Stimulated activated naive CD8-positive, alpha-beta T cell treated with anti-CD3 and anti-CD28 coated beads, Interleukin-15, amount 100 ng/mL, for 72 hours (primary cell): ENCODE data around the gene EIF2S2.
A peak's percentile ranks its signal among the peaks of the same experiment; 100 is the strongest.

Experiments
- ATAC-seq: fragments of 150-1000 bp; cut with Tn5 transposase; 2 replicates; pipeline ENCODE4 v1.10.0; 2021; ENCODE audit warnings: mild to moderate bottlenecking, moderate library complexity
- DNase-seq, 2 donors: peaks; one replicate each; pipeline ENCODE4 v3.0.0; 2021 to 2022
- H3K27ac Mint-ChIP-seq, 2 donors: one replicate each; pipeline ENCODE4 v1.8.0; 2022; ENCODE audit warnings: mild to moderate bottlenecking in 2 of 2, mixed read lengths in 2 of 2, moderate library complexity in 2 of 2
- H3K27me3 Mint-ChIP-seq: one replicate; pipeline ENCODE4 v1.8.0; 2022; ENCODE audit warnings: mixed read lengths
- H3K4me1 Mint-ChIP-seq: one replicate; pipeline ENCODE4 v1.8.0; 2022; ENCODE audit warnings: mild to moderate bottlenecking, mixed read lengths
- H3K4me3 Mint-ChIP-seq, 2 donors: one replicate each; pipeline ENCODE4 v1.8.0; 2022; ENCODE audit warnings: mild to moderate bottlenecking in 2 of 2, mixed read lengths in 2 of 2, moderate library complexity in 1 of 2
- H3K9me3 Mint-ChIP-seq, 2 donors: one replicate each; pipeline ENCODE4 v1.8.0; 2022; ENCODE audit warnings: mixed read lengths in 2 of 2

EIF2S2 gene

DNA sequence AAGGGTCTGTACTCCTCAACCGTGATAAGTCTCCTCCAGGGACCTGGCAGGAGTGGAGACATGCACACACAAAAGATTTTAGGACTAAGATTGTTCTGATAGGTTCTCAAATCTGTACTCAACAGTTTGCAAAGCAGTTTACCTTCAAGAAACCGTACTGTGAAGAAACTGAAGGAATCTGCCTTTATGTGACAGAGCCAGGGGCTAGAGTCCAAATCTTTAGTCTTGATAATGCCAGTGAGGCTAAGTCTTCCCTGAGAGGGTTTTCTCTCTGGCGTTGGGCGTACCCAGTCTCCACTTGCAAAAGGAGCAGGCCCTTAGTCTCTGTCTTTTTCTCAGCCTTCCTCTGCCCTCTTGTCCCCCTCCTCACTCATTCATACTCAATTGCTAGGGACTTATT is 70.8 kb downstream of the EIF2S2 start:
- no peaks in the 10 kb centered on the region for H3K9me3 Mint-ChIP-seq
- no peak overlapping the region for H3K4me3 Mint-ChIP-seq
- H3K27me3 Mint-ChIP-seq: no peaks in the 10 kb centered on the region
- DNase-seq (no peak), ATAC-seq (no peak)
- H3K27ac Mint-ChIP-seq: peak overlapping the region in 1 of 2 donors; percentile 30
- peaks cover 76% of the 10 kb centered on the region for H3K4me1 Mint-ChIP-seq

DNA sequence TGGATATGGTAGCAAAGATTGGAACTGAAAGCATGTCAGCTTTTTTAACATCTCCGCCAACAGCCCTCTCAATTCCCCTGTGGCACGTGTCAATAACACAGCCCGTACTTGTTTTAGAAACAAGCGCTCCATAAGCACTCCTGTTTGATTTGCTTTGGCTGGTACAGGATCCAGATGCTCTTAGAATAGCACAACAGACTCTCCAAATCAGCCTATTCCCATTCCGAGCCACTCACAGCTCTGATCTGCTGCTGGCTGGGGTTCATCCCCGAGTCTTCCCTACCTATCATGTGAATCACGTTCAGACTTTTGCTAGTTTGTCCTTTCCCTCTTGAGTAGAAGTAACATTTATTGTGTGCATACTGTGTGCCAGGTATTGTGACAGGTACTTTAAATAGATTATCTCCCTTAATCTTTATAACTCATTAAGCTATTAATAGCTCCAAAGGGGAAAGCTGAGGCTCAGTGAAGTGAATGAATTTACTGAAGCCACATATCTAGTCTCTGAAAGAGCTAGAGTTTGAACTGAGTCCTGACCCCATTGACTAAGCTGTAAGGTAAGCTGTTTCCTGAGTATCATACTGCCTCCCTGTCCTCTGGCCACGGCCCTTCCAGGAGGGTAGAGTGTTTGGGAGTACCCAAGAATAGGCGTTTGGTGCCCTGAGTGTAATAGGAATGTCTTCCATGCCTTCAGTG is 71.6 kb downstream of the EIF2S2 start:
- ATAC-seq (no peak), DNase-seq (no peak)
- no peaks in the 10 kb centered on the region for H3K9me3 Mint-ChIP-seq
- no peaks in the 10 kb centered on the region for H3K27me3 Mint-ChIP-seq
- peaks cover 77% of the 10 kb centered on the region for H3K4me1 Mint-ChIP-seq
- no peak overlapping the region for H3K27ac Mint-ChIP-seq
- no peak overlapping the region for H3K4me3 Mint-ChIP-seq
